ENCODE measurements around the gene DRD2.

GRCh38 chr11:113464416-113464815, 10.8 kb downstream of the DRD2 start:
- TF ChIP-seq POLR2A (IDR thresholded peaks at IDR 0.05; ENCODE audit: low read depth, low read length) (no peak), TAF1 (IDR thresholded peaks at IDR 0.05; ENCODE audit: low read depth, low read length) (no peak), POLR2AphosphoS5 (IDR thresholded peaks at IDR 0.05; ENCODE audit: low read depth, low read length) (no peak), POU2F2 (IDR thresholded peaks at IDR 0.05; ENCODE audit: low read depth, low read length) (no peak), SPI1 (IDR thresholded peaks at IDR 0.05; ENCODE audit: low read depth, low read length) (no peak)
